ENCODE data around the gene SLC29A3. TPM values are rescaled to one million over a fixed set of nuclear protein-coding genes. Genes with fewer than 3 reads are reported as not detected.

The SLC29A3 gene
- total and polyA plus RNA-seq, 2 of the 8 experiments (the other 6 are each of a cell fraction or from before 2014, with no cell fraction given), result 14.0 to 24.6 TPM

- H4K5ac ChIP-seq (ENCODE audit: insufficient read length, low read depth, low read length), result no peak overlapping the region
- no peaks in the 10 kb centered on the region for H3K79me1 ChIP-seq (ENCODE audit: low read depth, low read length)
- H2BK15ac ChIP-seq (ENCODE audit: low read length), result no peak overlapping the region
- H2BK120ac ChIP-seq (replicated peaks; ENCODE audit: low read depth, low read length), result no peak overlapping the region
- H3K4ac ChIP-seq (replicated peaks; ENCODE audit: insufficient read length, low read depth, low read length), result no peak overlapping the region
- no peak overlapping the region for H3K14ac ChIP-seq (ENCODE audit: insufficient read length)
- no peak overlapping the region for H4K8ac ChIP-seq (ENCODE audit: extremely low read depth, insufficient read depth, low read length)
- no peak overlapping the region for H3K56ac ChIP-seq (replicated peaks; ENCODE audit: insufficient read length, low read depth, low read length)
- no peak overlapping the region for H3K9ac ChIP-seq (replicated peaks in 1 of 4; ENCODE audit: extremely low read depth in 1 of 4, low read depth in 3 of 4, low read length in 3 of 4)
- peaks cover 2 to 12% (median 6%) of the 10 kb centered on the region in 4 experiments; a peak in 6 of 8 replicates for H3K36me3 ChIP-seq (ENCODE audit: control insufficient read depth in 2 of 4, insufficient read depth in 4 of 4, low read length in 3 of 4)
- no peak overlapping the region for H2BK12ac ChIP-seq (ENCODE audit: low read depth, low read length)
- no peak overlapping the region for H2BK5ac ChIP-seq (ENCODE audit: low read depth, low read length)
- DNase-seq (ENCODE audit: low read depth in 1 of 2, low spot score in 2 of 2) (no peak), FAIRE-seq (no peak)
- H2AK5ac ChIP-seq (ENCODE audit: low read depth, low read length), result no peak overlapping the region
- H3K79me2 ChIP-seq (ENCODE audit: control insufficient read depth in 1 of 2, insufficient read depth in 2 of 2, low read length in 2 of 2), result no peaks in the 10 kb centered on the region
- H3K9me3 ChIP-seq (ENCODE audit: insufficient read depth in 2 of 2, low read depth in 1 of 2, low read length in 1 of 2), result no peaks in the 10 kb centered on the region
- no peaks in the 10 kb centered on the region for H3K23me2 ChIP-seq (ENCODE audit: low read depth, low read length)
- H3K27me3 ChIP-seq (replicated peaks in 1 of 4; ENCODE audit: control insufficient read depth in 3 of 4, extremely low read depth in 1 of 4, insufficient read depth in 3 of 4, low read length in 3 of 4), result no peaks in the 10 kb centered on the region
- H2BK20ac ChIP-seq (ENCODE audit: low read length), result no peak overlapping the region
- 74% methylated on average over 9 of the region's 9 CpGs; no CpG with 5 or more reads in 1 of the 2 experiments for WGBS, 2 experiments (ENCODE audit: extremely low coverage in 1 of 2, insufficient coverage in 1 of 2, insufficient read length in 1 of 2, insufficient replicate concordance in 2 of 2, low coverage in 1 of 2, low lambda C conversion rate in 2 of 2, missing lambda C conversion rate in 1 of 2)
- H3K27ac ChIP-seq (ENCODE audit: low read depth, low read length), result no peak overlapping the region
- no peak overlapping the region for H2AFZ ChIP-seq (ENCODE audit: low read length)
- ChIA-PET CTCF (ENCODE audit: partially characterized antibody) (interaction anchor here (0.7 to 2.2 kb wide), 10 partner anchors 10 to 349 kb away, joined by 3 to 10 read pairs (median 4); partner anchors contain the start of gene SLC29A3), POLR2A (ENCODE audit: partially characterized antibody) (no interaction called here)
- no peaks in the 10 kb centered on the region for H3K4me1 ChIP-seq (replicated peaks in 1 of 4; ENCODE audit: control insufficient read depth in 3 of 4, insufficient read depth in 4 of 4, low read length in 3 of 4)
- no peak overlapping the region for H3K4me3 ChIP-seq (ENCODE audit: extremely low read depth in 1 of 4, insufficient read depth in 2 of 4, low read depth in 3 of 4, low read length in 4 of 4)
- H3K18ac ChIP-seq (ENCODE audit: extremely low read depth, low read length), result no peak overlapping the region
- H3K23ac ChIP-seq (ENCODE audit: insufficient read length), result no peak overlapping the region
- H4K20me1 ChIP-seq (replicated peaks in 1 of 2; ENCODE audit: control insufficient read depth in 1 of 2, insufficient read depth in 2 of 2, low read length in 2 of 2), result peaks cover 3 to 6% of the 10 kb centered on the region in 2 experiments
- H4K91ac ChIP-seq (replicated peaks; ENCODE audit: insufficient read length, low read length), result no peak overlapping the region
- H3K4me2 ChIP-seq (ENCODE audit: insufficient read depth in 1 of 2, low read depth in 2 of 2, low read length in 2 of 2), result no peak overlapping the region
- TF ChIP-seq, protein P1, sequence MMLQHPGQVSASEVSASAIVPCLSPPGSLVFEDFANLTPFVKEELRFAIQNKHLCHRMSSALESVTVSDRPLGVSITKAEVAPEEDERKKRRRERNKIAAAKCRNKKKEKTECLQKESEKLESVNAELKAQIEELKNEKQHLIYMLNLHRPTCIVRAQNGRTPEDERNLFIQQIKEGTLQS (IDR thresholded peaks at IDR 0.05; ENCODE audit: insufficient read depth, low read depth, low read length), result no peak
- TF ChIP-seq, protein P2, sequence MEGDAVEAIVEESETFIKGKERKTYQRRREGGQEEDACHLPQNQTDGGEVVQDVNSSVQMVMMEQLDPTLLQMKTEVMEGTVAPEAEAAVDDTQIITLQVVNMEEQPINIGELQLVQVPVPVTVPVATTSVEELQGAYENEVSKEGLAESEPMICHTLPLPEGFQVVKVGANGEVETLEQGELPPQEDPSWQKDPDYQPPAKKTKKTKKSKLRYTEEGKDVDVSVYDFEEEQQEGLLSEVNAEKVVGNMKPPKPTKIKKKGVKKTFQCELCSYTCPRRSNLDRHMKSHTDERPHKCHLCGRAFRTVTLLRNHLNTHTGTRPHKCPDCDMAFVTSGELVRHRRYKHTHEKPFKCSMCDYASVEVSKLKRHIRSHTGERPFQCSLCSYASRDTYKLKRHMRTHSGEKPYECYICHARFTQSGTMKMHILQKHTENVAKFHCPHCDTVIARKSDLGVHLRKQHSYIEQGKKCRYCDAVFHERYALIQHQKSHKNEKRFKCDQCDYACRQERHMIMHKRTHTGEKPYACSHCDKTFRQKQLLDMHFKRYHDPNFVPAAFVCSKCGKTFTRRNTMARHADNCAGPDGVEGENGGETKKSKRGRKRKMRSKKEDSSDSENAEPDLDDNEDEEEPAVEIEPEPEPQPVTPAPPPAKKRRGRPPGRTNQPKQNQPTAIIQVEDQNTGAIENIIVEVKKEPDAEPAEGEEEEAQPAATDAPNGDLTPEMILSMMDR (IDR thresholded peaks at IDR 0.05; ENCODE audit: control extremely low read depth in 1 of 3, insufficient read depth in 1 of 3, low read depth in 1 of 3, low read length in 3 of 3), result no peak
- no peak for TF ChIP-seq PHF8 (conservative IDR thresholded peaks at IDR 0.05; ENCODE audit: low read depth, low read length)
- TF ChIP-seq RNF2 (IDR thresholded peaks at IDR 0.05; ENCODE audit: borderline replicate concordance, low read depth, low read length, missing control alignments, poor library complexity, severe bottlenecking), result no peak
- TF ChIP-seq RAD21 (IDR thresholded peaks at IDR 0.05 in 1 of 2, conservative IDR thresholded peaks at IDR 0.05 in 1 of 2; ENCODE audit: low read depth in 2 of 2, low read length in 2 of 2), result no peak
- no peak for TF ChIP-seq BCL11A (IDR thresholded peaks at IDR 0.05; ENCODE audit: low read depth in 2 of 2, low read length in 2 of 2)
- TF ChIP-seq EGR1 (IDR thresholded peaks at IDR 0.05; ENCODE audit: borderline replicate concordance, low read depth, low read length), result no peak
- no peak for TF ChIP-seq RBBP5 (IDR thresholded peaks at IDR 0.05; ENCODE audit: borderline replicate concordance, low read depth, low read length)
Measured at GRCh38 chr10:71359364-71360046, 40.4 kb downstream of the SLC29A3 start.

Data from H1 (cell line).